Measurements from ENCODE around the gene SLC25A51.

SLC25A51 gene

GRCh38 chr9:37921168-37921510 lies 17.2 kb upstream of the SLC25A51 start:
- H3K4me3 ChIP-seq (ENCODE audit: severe bottlenecking): no peak overlapping the region
- H3K27me3 ChIP-seq (ENCODE audit: insufficient read depth, poor library complexity, severe bottlenecking): no peaks in the 10 kb centered on the region
- H3K4me1 ChIP-seq (ENCODE audit: insufficient read depth, poor library complexity, severe bottlenecking): peaks cover 23% of the 10 kb centered on the region
- H3K27ac ChIP-seq (ENCODE audit: poor library complexity, severe bottlenecking): peak overlapping the region; percentile 70
- no peaks in the 10 kb centered on the region for H3K9me3 ChIP-seq (ENCODE audit: severe bottlenecking)
- ATAC-seq (ENCODE audit: low read depth) (no peak), DNase-seq (ENCODE audit: low spot score) (no peak)
- no peak for TF ChIP-seq CTCF (IDR thresholded peaks at IDR 0.05; ENCODE audit: poor library complexity, severe bottlenecking)
- H3K36me3 ChIP-seq (ENCODE audit: low read depth): peaks cover 23% of the 10 kb centered on the region

- no peaks in the 10 kb centered on the region for H3K9me3 ChIP-seq (ENCODE audit: severe bottlenecking)
- no peak for ATAC-seq (ENCODE audit: low read depth)
- no peak for TF ChIP-seq CTCF (IDR thresholded peaks at IDR 0.05; ENCODE audit: poor library complexity, severe bottlenecking)
Observed at GRCh38 chr9:37920471-37921167, 16.7 kb upstream of the SLC25A51 start.

GRCh38 chr9:37919956-37920335 lies 16.0 kb upstream of the SLC25A51 start:
- Histone ChIP-seq H3K4me3 (ENCODE audit: severe bottlenecking) (no peak overlapping the region), H3K9me3 (ENCODE audit: severe bottlenecking) (no peaks in the 10 kb centered on the region), H3K4me1 (ENCODE audit: insufficient read depth, poor library complexity, severe bottlenecking) (peaks cover 21% of the 10 kb centered on the region), H3K27ac (ENCODE audit: poor library complexity, severe bottlenecking) (no peak overlapping the region), H3K27me3 (ENCODE audit: insufficient read depth, poor library complexity, severe bottlenecking) (no peaks in the 10 kb centered on the region), H3K36me3 (ENCODE audit: low read depth) (peaks cover 23% of the 10 kb centered on the region)
- no peak for ATAC-seq (ENCODE audit: low read depth)
- TF ChIP-seq CTCF (IDR thresholded peaks at IDR 0.05; ENCODE audit: poor library complexity, severe bottlenecking): no peak
- DNase-seq (ENCODE audit: low spot score): no peak

More at GRCh38 chr9:37920471-37921167, 16.7 kb upstream of the SLC25A51 start:
- peak overlapping the region; percentile 70 for H3K27ac ChIP-seq (ENCODE audit: poor library complexity, severe bottlenecking)
- no peak overlapping the region for H3K4me3 ChIP-seq (ENCODE audit: severe bottlenecking)
- peaks cover 21% of the 10 kb centered on the region for H3K4me1 ChIP-seq (ENCODE audit: insufficient read depth, poor library complexity, severe bottlenecking)
- DNase-seq (ENCODE audit: low spot score): peak; percentile 15
- H3K27me3 ChIP-seq (ENCODE audit: insufficient read depth, poor library complexity, severe bottlenecking): no peaks in the 10 kb centered on the region
- peaks cover 23% of the 10 kb centered on the region for H3K36me3 ChIP-seq (ENCODE audit: low read depth)

- DNase-seq (ENCODE audit: low spot score) (peak; percentile 25), ATAC-seq (ENCODE audit: low read depth) (no peak)
- H3K4me1 ChIP-seq (ENCODE audit: insufficient read depth, poor library complexity, severe bottlenecking): peaks cover 21% of the 10 kb centered on the region
- peaks cover 23% of the 10 kb centered on the region for H3K36me3 ChIP-seq (ENCODE audit: low read depth)
- H3K27ac ChIP-seq (ENCODE audit: poor library complexity, severe bottlenecking): no peak overlapping the region
- no peak for TF ChIP-seq CTCF (IDR thresholded peaks at IDR 0.05; ENCODE audit: poor library complexity, severe bottlenecking)
- no peak overlapping the region for H3K4me3 ChIP-seq (ENCODE audit: severe bottlenecking)
- no peaks in the 10 kb centered on the region for H3K27me3 ChIP-seq (ENCODE audit: insufficient read depth, poor library complexity, severe bottlenecking)
- H3K9me3 ChIP-seq (ENCODE audit: severe bottlenecking): no peaks in the 10 kb centered on the region
Observed at GRCh38 chr9:37919246-37919955, 15.5 kb upstream of the SLC25A51 start.

GRCh38 chr9:37918665-37919170 lies 14.8 kb upstream of the SLC25A51 start:
- peak; percentile 9 for DNase-seq (ENCODE audit: low spot score)
- no peak for TF ChIP-seq CTCF (IDR thresholded peaks at IDR 0.05; ENCODE audit: poor library complexity, severe bottlenecking)
- no peak overlapping the region for H3K27ac ChIP-seq (ENCODE audit: poor library complexity, severe bottlenecking)
- H3K4me3 ChIP-seq (ENCODE audit: severe bottlenecking): no peak overlapping the region
- H3K27me3 ChIP-seq (ENCODE audit: insufficient read depth, poor library complexity, severe bottlenecking): no peaks in the 10 kb centered on the region
- H3K36me3 ChIP-seq (ENCODE audit: low read depth): peaks cover 23% of the 10 kb centered on the region
- no peaks in the 10 kb centered on the region for H3K9me3 ChIP-seq (ENCODE audit: severe bottlenecking)
- H3K4me1 ChIP-seq (ENCODE audit: insufficient read depth, poor library complexity, severe bottlenecking): peaks cover 21% of the 10 kb centered on the region
- ATAC-seq (ENCODE audit: low read depth): no peak
